GM19324 (cell line): ENCODE measurements around the gene USP17L29.
"Not testable (repeated sequence)": the region's sequence is repeated elsewhere in the genome, so short reads cannot be mapped to it uniquely, and the experiment has no call there.

Experiments
- ATAC-seq: cut with Tn5 transposase; IDR thresholded peaks from one replicate; pipeline ENCODE4 v1.9.1; 2021; ENCODE audit warnings: mild to moderate bottlenecking, moderate library complexity; ENCODE audit not compliant: unreplicated experiment, low FRiP score

The USP17L29 gene, protein sequence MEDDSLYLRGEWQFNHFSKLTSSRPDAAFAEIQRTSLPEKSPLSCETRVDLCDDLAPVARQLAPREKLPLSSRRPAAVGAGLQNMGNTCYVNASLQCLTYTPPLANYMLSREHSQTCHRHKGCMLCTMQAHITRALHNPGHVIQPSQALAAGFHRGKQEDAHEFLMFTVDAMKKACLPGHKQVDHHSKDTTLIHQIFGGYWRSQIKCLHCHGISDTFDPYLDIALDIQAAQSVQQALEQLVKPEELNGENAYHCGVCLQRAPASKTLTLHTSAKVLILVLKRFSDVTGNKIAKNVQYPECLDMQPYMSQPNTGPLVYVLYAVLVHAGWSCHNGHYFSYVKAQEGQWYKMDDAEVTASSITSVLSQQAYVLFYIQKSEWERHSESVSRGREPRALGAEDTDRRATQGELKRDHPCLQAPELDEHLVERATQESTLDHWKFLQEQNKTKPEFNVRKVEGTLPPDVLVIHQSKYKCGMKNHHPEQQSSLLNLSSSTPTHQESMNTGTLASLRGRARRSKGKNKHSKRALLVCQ

DNA sequence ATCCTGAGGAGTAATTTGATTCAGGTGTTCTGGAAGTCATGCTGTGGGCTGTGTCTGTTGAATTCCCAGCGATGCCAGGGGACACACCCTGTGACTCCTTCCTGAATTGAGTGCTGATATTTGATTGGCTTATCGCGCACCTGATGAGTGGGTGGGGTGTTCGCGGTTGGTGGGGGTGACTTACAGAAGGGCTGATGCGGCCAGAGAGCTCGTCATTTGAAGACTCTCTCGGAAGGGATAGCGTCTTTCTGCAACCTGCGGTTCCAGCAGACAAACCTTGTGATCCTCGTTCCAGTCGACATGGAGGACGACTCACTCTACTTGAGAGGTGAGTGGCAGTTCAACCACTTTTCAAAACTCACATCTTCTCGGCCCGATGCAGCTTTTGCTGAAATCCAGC lies at the start of gene USP17L29:
Gene USP17L29, plus strand, starts transcription at position 301 of the 400 bp plus-strand sequence. Its CDS starts 0 bp downstream, at position 301.
- not testable (repeated sequence) for ATAC-seq

DNA sequence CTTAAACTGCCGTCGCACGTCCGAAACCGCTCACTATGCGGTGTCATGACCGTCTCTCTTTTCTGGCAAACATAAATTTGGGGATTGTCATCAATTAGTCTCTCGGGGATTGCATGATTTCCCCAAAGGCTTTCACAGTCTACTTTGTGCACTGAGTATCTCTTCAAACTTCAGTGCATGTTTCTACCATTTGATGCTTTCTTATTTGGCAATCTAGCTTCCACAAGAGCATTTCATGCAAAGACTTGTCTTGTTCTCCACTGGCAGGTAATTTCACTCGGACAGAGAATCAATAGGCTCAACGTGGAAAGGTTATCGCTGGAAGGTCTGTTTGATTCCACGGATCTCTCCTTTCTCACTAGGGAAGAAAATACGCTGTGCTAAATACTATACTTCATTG lies 29.2 kb upstream of the USP17L29 start:
- ATAC-seq: not testable (repeated sequence)

DNA sequence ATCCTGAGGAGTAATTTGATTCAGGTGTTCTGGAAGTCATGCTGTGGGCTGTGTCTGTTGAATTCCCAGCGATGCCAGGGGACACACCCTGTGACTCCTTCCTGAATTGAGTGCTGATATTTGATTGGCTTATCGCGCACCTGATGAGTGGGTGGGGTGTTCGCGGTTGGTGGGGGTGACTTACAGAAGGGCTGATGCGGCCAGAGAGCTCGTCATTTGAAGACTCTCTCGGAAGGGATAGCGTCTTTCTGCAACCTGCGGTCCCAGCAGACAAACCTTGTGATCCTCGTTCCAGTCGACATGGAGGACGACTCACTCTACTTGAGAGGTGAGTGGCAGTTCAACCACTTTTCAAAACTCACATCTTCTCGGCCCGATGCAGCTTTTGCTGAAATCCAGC lies 28.6 kb upstream of the USP17L29 start, which contains the start of gene USP17L24:
Gene USP17L24, plus strand, starts transcription at position 301 of the 400 bp plus-strand sequence. Its CDS starts 0 bp downstream, at position 301.
- not testable (repeated sequence) for ATAC-seq

DNA sequence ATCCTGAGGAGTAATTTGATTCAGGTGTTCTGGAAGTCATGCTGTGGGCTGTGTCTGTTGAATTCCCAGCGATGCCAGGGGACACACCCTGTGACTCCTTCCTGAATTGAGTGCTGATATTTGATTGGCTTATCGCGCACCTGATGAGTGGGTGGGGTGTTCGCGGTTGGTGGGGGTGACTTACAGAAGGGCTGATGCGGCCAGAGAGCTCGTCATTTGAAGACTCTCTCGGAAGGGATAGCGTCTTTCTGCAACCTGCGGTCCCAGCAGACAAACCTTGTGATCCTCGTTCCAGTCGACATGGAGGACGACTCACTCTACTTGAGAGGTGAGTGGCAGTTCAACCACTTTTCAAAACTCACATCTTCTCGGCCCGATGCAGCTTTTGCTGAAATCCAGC lies 23.8 kb upstream of the USP17L29 start, which contains the start of gene USP17L25:
Gene USP17L25, plus strand, starts transcription at position 301 of the 400 bp plus-strand sequence. Its CDS starts 0 bp downstream, at position 301.
- not testable (repeated sequence) for ATAC-seq

DNA sequence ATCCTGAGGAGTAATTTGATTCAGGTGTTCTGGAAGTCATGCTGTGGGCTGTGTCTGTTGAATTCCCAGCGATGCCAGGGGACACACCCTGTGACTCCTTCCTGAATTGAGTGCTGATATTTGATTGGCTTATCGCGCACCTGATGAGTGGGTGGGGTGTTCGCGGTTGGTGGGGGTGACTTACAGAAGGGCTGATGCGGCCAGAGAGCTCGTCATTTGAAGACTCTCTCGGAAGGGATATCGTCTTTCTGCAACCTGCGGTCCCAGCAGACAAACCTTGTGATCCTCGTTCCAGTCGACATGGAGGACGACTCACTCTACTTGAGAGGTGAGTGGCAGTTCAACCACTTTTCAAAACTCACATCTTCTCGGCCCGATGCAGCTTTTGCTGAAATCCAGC lies 19.1 kb upstream of the USP17L29 start, which contains the start of gene USP17L26:
Gene USP17L26, plus strand, starts transcription at position 301 of the 400 bp plus-strand sequence. Its CDS starts 0 bp downstream, at position 301.
- not testable (repeated sequence) for ATAC-seq

DNA sequence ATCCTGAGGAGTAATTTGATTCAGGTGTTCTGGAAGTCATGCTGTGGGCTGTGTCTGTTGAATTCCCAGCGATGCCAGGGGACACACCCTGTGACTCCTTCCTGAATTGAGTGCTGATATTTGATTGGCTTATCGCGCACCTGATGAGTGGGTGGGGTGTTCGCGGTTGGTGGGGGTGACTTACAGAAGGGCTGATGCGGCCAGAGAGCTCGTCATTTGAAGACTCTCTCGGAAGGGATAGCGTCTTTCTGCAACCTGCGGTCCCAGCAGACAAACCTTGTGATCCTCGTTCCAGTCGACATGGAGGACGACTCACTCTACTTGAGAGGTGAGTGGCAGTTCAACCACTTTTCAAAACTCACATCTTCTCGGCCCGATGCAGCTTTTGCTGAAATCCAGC lies 14.3 kb upstream of the USP17L29 start, which contains the start of gene USP17L5:
Gene USP17L5, plus strand, starts transcription at position 301 of the 400 bp plus-strand sequence. Its CDS starts 0 bp downstream, at position 301.
- ATAC-seq: not testable (repeated sequence)

DNA sequence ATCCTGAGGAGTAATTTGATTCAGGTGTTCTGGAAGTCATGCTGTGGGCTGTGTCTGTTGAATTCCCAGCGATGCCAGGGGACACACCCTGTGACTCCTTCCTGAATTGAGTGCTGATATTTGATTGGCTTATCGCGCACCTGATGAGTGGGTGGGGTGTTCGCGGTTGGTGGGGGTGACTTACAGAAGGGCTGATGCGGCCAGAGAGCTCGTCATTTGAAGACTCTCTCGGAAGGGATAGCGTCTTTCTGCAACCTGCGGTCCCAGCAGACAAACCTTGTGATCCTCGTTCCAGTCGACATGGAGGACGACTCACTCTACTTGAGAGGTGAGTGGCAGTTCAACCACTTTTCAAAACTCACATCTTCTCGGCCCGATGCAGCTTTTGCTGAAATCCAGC lies 9.6 kb upstream of the USP17L29 start, which contains the start of gene USP17L27:
Gene USP17L27, plus strand, starts transcription at position 301 of the 400 bp plus-strand sequence. Its CDS starts 0 bp downstream, at position 301.
- ATAC-seq: not testable (repeated sequence)

DNA sequence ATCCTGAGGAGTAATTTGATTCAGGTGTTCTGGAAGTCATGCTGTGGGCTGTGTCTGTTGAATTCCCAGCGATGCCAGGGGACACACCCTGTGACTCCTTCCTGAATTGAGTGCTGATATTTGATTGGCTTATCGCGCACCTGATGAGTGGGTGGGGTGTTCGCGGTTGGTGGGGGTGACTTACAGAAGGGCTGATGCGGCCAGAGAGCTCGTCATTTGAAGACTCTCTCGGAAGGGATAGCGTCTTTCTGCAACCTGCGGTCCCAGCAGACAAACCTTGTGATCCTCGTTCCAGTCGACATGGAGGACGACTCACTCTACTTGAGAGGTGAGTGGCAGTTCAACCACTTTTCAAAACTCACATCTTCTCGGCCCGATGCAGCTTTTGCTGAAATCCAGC lies 4.8 kb upstream of the USP17L29 start, which contains the start of gene USP17L28:
Gene USP17L28, plus strand, starts transcription at position 301 of the 400 bp plus-strand sequence. Its CDS starts 0 bp downstream, at position 301.
- not testable (repeated sequence) for ATAC-seq

DNA sequence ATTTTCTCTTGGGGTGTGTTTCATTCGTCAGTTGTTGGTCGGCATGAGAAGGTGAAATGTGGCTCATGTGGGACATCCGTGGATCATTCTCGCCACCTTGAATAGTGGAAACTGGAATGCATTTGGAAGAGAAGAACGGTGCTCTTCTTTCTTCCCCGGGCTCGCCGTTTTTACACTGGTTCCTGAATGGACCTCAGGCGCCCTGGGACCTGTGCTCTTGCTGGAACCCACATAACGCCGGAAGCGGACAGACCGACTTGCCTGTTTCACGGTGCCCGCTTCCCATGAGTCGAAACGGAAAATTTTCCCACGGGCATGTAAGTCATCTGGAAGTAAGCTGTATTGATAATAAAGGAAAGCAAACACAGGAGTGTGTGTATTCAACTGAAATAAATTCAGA lies 2.6 kb upstream of the USP17L29 start:
- not testable (repeated sequence) for ATAC-seq

DNA sequence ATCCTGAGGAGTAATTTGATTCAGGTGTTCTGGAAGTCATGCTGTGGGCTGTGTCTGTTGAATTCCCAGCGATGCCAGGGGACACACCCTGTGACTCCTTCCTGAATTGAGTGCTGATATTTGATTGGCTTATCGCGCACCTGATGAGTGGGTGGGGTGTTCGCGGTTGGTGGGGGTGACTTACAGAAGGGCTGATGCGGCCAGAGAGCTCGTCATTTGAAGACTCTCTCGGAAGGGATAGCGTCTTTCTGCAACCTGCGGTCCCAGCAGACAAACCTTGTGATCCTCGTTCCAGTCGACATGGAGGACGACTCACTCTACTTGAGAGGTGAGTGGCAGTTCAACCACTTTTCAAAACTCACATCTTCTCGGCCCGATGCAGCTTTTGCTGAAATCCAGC lies 9.4 kb downstream of the USP17L29 start, which contains the start of gene USP17L30:
Gene USP17L30, plus strand, starts transcription at position 301 of the 400 bp plus-strand sequence. Its CDS starts 0 bp downstream, at position 301.
- not testable (repeated sequence) for ATAC-seq

DNA sequence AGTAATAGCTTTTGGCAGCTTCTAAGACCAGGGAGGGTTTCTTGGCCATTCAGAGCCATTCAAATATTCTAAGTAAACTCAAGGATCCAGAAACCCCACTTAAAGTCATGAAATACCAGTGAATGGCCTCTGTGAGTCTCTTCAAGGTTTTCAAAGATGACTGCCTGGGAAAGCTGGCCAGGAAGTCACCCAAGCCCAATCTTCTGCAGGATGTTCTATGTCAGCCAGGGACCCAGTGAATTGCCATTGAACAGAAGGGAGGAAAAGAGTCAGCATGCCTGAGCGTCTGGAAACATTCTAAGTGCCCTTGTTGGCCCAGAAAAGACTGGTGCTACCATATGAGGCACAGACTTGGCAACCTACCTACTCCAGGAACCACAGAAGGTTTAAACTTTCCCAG lies 26.4 kb downstream of the USP17L29 start:
- not testable (repeated sequence) for ATAC-seq

DNA sequence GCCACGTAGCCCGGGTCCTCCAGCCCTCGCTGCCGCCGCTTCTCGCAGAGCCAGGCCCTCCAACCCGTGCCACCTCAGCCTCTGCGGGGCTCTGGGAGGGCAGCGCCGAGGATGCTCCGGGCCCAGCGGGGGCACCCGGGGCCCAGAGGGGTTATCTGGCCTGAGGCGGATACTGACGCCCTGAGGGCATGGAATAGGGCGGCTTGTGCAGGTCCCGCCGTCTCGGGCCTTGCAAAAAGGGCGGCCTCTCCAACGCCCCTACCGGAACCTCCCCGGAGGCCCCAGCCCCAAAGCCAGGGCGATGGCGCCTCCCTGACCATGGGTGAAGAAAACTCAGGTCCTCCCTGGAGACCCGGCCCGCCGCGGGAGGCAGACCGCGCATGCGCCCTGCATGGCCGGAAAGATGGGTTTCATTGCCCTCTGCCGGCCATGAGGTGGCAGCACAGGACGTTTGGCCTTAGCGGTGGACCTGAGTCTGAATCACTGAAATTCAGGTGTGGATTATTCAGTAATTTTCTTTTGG lies 27.6 kb downstream of the USP17L29 start:
- ATAC-seq: not testable (repeated sequence)

DNA sequence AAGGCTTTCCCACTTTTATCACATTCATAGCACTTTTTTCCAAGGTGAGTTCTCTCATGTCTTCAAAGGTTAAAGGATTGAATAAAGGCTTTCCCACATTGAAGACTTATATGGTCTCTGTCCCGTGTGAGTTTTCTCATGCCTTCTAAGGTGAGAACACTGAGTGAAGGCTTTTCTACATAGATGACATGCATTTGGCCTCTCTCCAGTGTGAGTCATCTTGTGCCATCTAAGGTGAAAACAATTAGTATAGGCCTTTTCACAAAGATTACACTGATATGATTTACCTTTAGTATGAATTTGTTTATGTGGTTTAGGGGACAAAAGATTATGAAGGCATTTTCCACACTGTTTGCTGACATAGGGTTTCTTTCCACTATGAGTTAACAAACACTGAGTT lies 30.7 kb downstream of the USP17L29 start:
- no peak for ATAC-seq

DNA sequence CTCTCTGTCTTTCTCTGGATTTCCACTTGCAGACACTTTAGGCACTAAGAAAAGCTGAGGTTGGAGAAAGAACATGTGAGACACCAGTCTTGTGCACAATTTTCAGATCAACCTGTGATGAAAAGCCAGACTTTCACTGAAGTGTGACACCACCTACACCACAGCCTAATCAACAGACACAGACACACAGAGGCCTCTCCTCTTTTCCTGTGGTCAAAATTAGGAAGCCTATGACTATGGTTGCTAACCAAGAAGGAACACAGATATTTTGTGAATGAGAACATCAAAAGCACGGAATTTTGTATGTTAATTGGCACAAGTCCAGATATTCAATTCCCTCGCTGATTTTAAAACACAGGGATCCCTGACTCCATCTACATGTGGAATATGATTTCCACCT lies 35.6 kb downstream of the USP17L29 start:
- ATAC-seq: not testable (repeated sequence)
